DND-41 (cell line): ENCODE data around the gene LRRC37A3.
"Not testable (repeated sequence)": the region's sequence is repeated elsewhere in the genome, so short reads cannot be mapped to it uniquely, and the experiment has no call there.

Source experiments
- CTCF ChIP-seq: IDR thresholded peaks from 2 replicates; pipeline ENCODE4 v1.5.1; 2012; ENCODE audit warnings: borderline replicate concordance, low read length, moderate library complexity, mild to moderate bottlenecking; ENCODE audit not compliant: poor library complexity, severe bottlenecking; ENCODE audit errors: extremely low read depth
- EZH2 ChIP-seq: IDR thresholded peaks from 3 replicates; pipeline ENCODE4 v1.6.1; 2012; ENCODE audit warnings: borderline replicate concordance, low read depth, mild to moderate bottlenecking, moderate library complexity, low read length, inconsistent platforms; ENCODE audit not compliant: severe bottlenecking

- TF ChIP-seq EZH2, CTCF: not testable (repeated sequence)
Measured at GRCh38 chr17:64934284-64934778, 15.1 kb upstream of the LRRC37A3 start.
